GM19193 (cell line): ENCODE measurements around the gene CTNNA2.

Experiments
- POLR2A ChIP-seq: IDR thresholded peaks from 4 replicates; pipeline ENCODE4 v1.6.1; 2011; ENCODE audit not compliant: insufficient read depth, insufficient read length; ENCODE audit errors: extremely low read depth

The CTNNA2 gene

GRCh38 chr2:79638410-79638809 is 125.6 kb downstream of the CTNNA2 start:
- TF ChIP-seq POLR2A, result no peak

- no peak for TF ChIP-seq POLR2A
Observed at GRCh38 chr2:79638954-79639353, 126.1 kb downstream of the CTNNA2 start.

- no peak for TF ChIP-seq POLR2A
Observed at GRCh38 chr2:79640001-79640400, 127.2 kb downstream of the CTNNA2 start.

- TF ChIP-seq POLR2A, result no peak
Observed at GRCh38 chr2:79649531-79649930, 136.7 kb downstream of the CTNNA2 start.

GRCh38 chr2:79660557-79660956 is 147.7 kb downstream of the CTNNA2 start:
- no peak for TF ChIP-seq POLR2A

- TF ChIP-seq POLR2A, result no peak
Observed at GRCh38 chr2:79665091-79665490, 152.2 kb downstream of the CTNNA2 start.

GRCh38 chr2:79666430-79666829 is 153.6 kb downstream of the CTNNA2 start:
- no peak for TF ChIP-seq POLR2A

GRCh38 chr2:79669714-79670113 is 156.9 kb downstream of the CTNNA2 start:
- no peak for TF ChIP-seq POLR2A

GRCh38 chr2:79670198-79670597 is 157.3 kb downstream of the CTNNA2 start:
- TF ChIP-seq POLR2A, result no peak

GRCh38 chr2:79686884-79687283 is 174.0 kb downstream of the CTNNA2 start:
- no peak for TF ChIP-seq POLR2A

GRCh38 chr2:79695248-79695647 is 182.4 kb downstream of the CTNNA2 start:
- TF ChIP-seq POLR2A, result no peak

GRCh38 chr2:79697200-79697599 is 184.3 kb downstream of the CTNNA2 start:
- no peak for TF ChIP-seq POLR2A

GRCh38 chr2:79700651-79701050 is 187.8 kb downstream of the CTNNA2 start:
- TF ChIP-seq POLR2A, result no peak

GRCh38 chr2:79702905-79703304 is 190.1 kb downstream of the CTNNA2 start:
- no peak for TF ChIP-seq POLR2A

GRCh38 chr2:79711098-79711497 is 198.2 kb downstream of the CTNNA2 start:
- TF ChIP-seq POLR2A, result no peak

- TF ChIP-seq POLR2A, result no peak
Observed at GRCh38 chr2:79713131-79713785, 200.4 kb downstream of the CTNNA2 start.

GRCh38 chr2:79714283-79714682 is 201.4 kb downstream of the CTNNA2 start:
- TF ChIP-seq POLR2A, result no peak
